GM12891 (cell line): Measurements from ENCODE around the gene TSPYL2.

ENCODE experiments used
- PAX5 ChIP-seq: IDR thresholded peaks from 2 replicates; pipeline ENCODE4 v1.6.1; 2011; ENCODE audit warnings: low read length, moderate library complexity, mild to moderate bottlenecking; ENCODE audit not compliant: insufficient read depth, severe bottlenecking
- POLR2A ChIP-seq: IDR thresholded peaks from 2 replicates; pipeline ENCODE4 v1.6.1; 2011; ENCODE audit warnings: low read depth, low read length, control low read depth
- POLR2AphosphoS5 ChIP-seq: IDR thresholded peaks from 2 replicates; pipeline ENCODE4 v1.6.1; 2011; ENCODE audit warnings: low read depth, low read length, control low read depth
- POU2F2 ChIP-seq: IDR thresholded peaks from 2 replicates; pipeline ENCODE4 v1.6.1; 2011; ENCODE audit warnings: low read depth, mild to moderate bottlenecking, control low read depth, low read length, moderate library complexity
- SPI1 ChIP-seq: IDR thresholded peaks from 2 replicates; pipeline ENCODE4 v1.6.1; 2011; ENCODE audit warnings: low read depth, low read length, control low read depth
- TAF1 ChIP-seq: IDR thresholded peaks from 2 replicates; pipeline ENCODE4 v1.6.1; 2011; ENCODE audit warnings: low read depth, low read length, control low read depth

DNA sequence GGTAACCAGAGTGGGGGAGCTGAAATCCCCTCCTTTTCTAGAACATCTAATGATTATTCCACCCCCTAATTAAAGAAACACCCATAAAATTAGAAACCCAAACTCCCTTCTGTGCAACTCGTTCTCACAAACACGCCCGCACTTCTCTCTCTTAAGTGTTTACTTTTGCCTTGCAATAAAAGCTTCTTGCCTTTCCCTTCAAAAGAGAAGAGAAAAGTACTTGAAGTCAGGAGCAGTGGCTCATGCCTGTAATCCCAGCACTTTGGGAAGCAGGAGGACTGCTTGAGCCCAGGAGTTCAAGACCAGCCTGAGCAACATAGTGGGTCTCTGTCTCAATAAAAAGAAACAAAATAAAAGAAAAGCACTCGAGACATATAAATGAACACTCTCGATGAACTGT lies 37.2 kb upstream of the TSPYL2 start:
- no peak for TF ChIP-seq POLR2A
- no peak for TF ChIP-seq POU2F2
- no peak for TF ChIP-seq POLR2AphosphoS5
- TF ChIP-seq TAF1: no peak
- TF ChIP-seq PAX5: no peak
- no peak for TF ChIP-seq SPI1
